ENCODE measurements around the gene IL36A.

Gene IL36A

GRCh38 chr2:113005030-113005509 lies at the start of gene IL36A:
TSS of gene IL36A (plus strand) at chr2:113005459. CDS start at chr2:113005872, 413 bp downstream.
- Histone ChIP-seq H3K4me1 (ENCODE audit: insufficient read depth, low read length) (no peaks in the 10 kb centered on the region), H3K9me3 (ENCODE audit: low read length) (peaks cover 2% of the 10 kb centered on the region), H2AFZ (ENCODE audit: low read depth, low read length) (no peak within 1 kb of the TSS), H3K4me3 (ENCODE audit: low read length) (no peak within 1 kb of the TSS), H3K27me3 (ENCODE audit: insufficient read depth, low read length) (peaks cover 4% of the 10 kb centered on the region), H3K36me3 (ENCODE audit: insufficient read depth, low read length) (no peaks in the 10 kb centered on the region)

GRCh38 chr2:112957511-112957910 lies 47.7 kb upstream of the IL36A start:
- Histone ChIP-seq H2AFZ (ENCODE audit: low read depth, low read length) (no peak overlapping the region), H3K36me3 (ENCODE audit: insufficient read depth, low read length) (no peaks in the 10 kb centered on the region), H3K9me3 (ENCODE audit: low read length) (no peaks in the 10 kb centered on the region), H3K27me3 (ENCODE audit: insufficient read depth, low read length) (no peaks in the 10 kb centered on the region), H3K4me1 (ENCODE audit: insufficient read depth, low read length) (no peaks in the 10 kb centered on the region), H3K4me3 (ENCODE audit: low read length) (no peak overlapping the region)

GRCh38 chr2:112958428-112959108 lies 46.7 kb upstream of the IL36A start:
- Histone ChIP-seq H3K36me3 (ENCODE audit: insufficient read depth, low read length) (no peaks in the 10 kb centered on the region), H3K27me3 (ENCODE audit: insufficient read depth, low read length) (no peaks in the 10 kb centered on the region), H3K9me3 (ENCODE audit: low read length) (no peaks in the 10 kb centered on the region), H2AFZ (ENCODE audit: low read depth, low read length) (no peak overlapping the region), H3K4me1 (ENCODE audit: insufficient read depth, low read length) (no peaks in the 10 kb centered on the region), H3K4me3 (ENCODE audit: low read length) (no peak overlapping the region)

- H3K27me3 ChIP-seq (ENCODE audit: insufficient read depth, low read length): no peaks in the 10 kb centered on the region
- no peak overlapping the region for H3K4me3 ChIP-seq (ENCODE audit: low read length)
- H3K4me1 ChIP-seq (ENCODE audit: insufficient read depth, low read length): no peaks in the 10 kb centered on the region
- H2AFZ ChIP-seq (ENCODE audit: low read depth, low read length): no peak overlapping the region
- no peaks in the 10 kb centered on the region for H3K36me3 ChIP-seq (ENCODE audit: insufficient read depth, low read length)
- no peaks in the 10 kb centered on the region for H3K9me3 ChIP-seq (ENCODE audit: low read length)
Observed at GRCh38 chr2:112959109-112959812, 46.0 kb upstream of the IL36A start.

- Histone ChIP-seq H3K4me1 (ENCODE audit: insufficient read depth, low read length) (no peaks in the 10 kb centered on the region), H3K27me3 (ENCODE audit: insufficient read depth, low read length) (no peaks in the 10 kb centered on the region), H3K36me3 (ENCODE audit: insufficient read depth, low read length) (no peaks in the 10 kb centered on the region), H3K9me3 (ENCODE audit: low read length) (no peaks in the 10 kb centered on the region), H2AFZ (ENCODE audit: low read depth, low read length) (no peak overlapping the region), H3K4me3 (ENCODE audit: low read length) (no peak overlapping the region)
Observed at GRCh38 chr2:112960230-112960825, 44.9 kb upstream of the IL36A start.

GRCh38 chr2:112962308-112963175 lies 42.7 kb upstream of the IL36A start:
- H3K9me3 ChIP-seq (ENCODE audit: low read length): no peaks in the 10 kb centered on the region
- no peak overlapping the region for H3K4me3 ChIP-seq (ENCODE audit: low read length)
- no peaks in the 10 kb centered on the region for H3K36me3 ChIP-seq (ENCODE audit: insufficient read depth, low read length)
- H3K27me3 ChIP-seq (ENCODE audit: insufficient read depth, low read length): no peaks in the 10 kb centered on the region
- no peak overlapping the region for H2AFZ ChIP-seq (ENCODE audit: low read depth, low read length)
- no peaks in the 10 kb centered on the region for H3K4me1 ChIP-seq (ENCODE audit: insufficient read depth, low read length)

- no peaks in the 10 kb centered on the region for H3K9me3 ChIP-seq (ENCODE audit: low read length)
- H3K36me3 ChIP-seq (ENCODE audit: insufficient read depth, low read length): no peaks in the 10 kb centered on the region
- H2AFZ ChIP-seq (ENCODE audit: low read depth, low read length): no peak overlapping the region
- no peaks in the 10 kb centered on the region for H3K4me1 ChIP-seq (ENCODE audit: insufficient read depth, low read length)
- peaks cover 3% of the 10 kb centered on the region for H3K27me3 ChIP-seq (ENCODE audit: insufficient read depth, low read length)
- H3K4me3 ChIP-seq (ENCODE audit: low read length): no peak overlapping the region
Observed at GRCh38 chr2:112967023-112967422, 38.2 kb upstream of the IL36A start.

- Histone ChIP-seq H3K27me3 (ENCODE audit: insufficient read depth, low read length) (peaks cover 3% of the 10 kb centered on the region), H3K4me1 (ENCODE audit: insufficient read depth, low read length) (no peaks in the 10 kb centered on the region), H3K36me3 (ENCODE audit: insufficient read depth, low read length) (no peaks in the 10 kb centered on the region), H2AFZ (ENCODE audit: low read depth, low read length) (no peak overlapping the region), H3K4me3 (ENCODE audit: low read length) (no peak overlapping the region), H3K9me3 (ENCODE audit: low read length) (no peaks in the 10 kb centered on the region)
Observed at GRCh38 chr2:112972423-112973086, 32.7 kb upstream of the IL36A start.

GRCh38 chr2:112973156-112973555 lies 32.1 kb upstream of the IL36A start:
- Histone ChIP-seq H3K27me3 (ENCODE audit: insufficient read depth, low read length) (peaks cover 3% of the 10 kb centered on the region), H3K36me3 (ENCODE audit: insufficient read depth, low read length) (no peaks in the 10 kb centered on the region), H3K4me1 (ENCODE audit: insufficient read depth, low read length) (no peaks in the 10 kb centered on the region), H2AFZ (ENCODE audit: low read depth, low read length) (no peak overlapping the region), H3K9me3 (ENCODE audit: low read length) (no peaks in the 10 kb centered on the region), H3K4me3 (ENCODE audit: low read length) (no peak overlapping the region)

GRCh38 chr2:112977559-112978056 lies 27.7 kb upstream of the IL36A start, which contains the start of gene IL36G:
TSS of gene IL36G (plus strand) at chr2:112978006. CDS start at chr2:112978639, 633 bp downstream.
- no peaks in the 10 kb centered on the region for H3K36me3 ChIP-seq (ENCODE audit: insufficient read depth, low read length)
- H3K4me3 ChIP-seq (ENCODE audit: low read length): no peak within 1 kb of the TSS
- H3K9me3 ChIP-seq (ENCODE audit: low read length): no peaks in the 10 kb centered on the region
- no peaks in the 10 kb centered on the region for H3K4me1 ChIP-seq (ENCODE audit: insufficient read depth, low read length)
- peaks cover 14% of the 10 kb centered on the region for H3K27me3 ChIP-seq (ENCODE audit: insufficient read depth, low read length)
- H2AFZ ChIP-seq (ENCODE audit: low read depth, low read length): no peak within 1 kb of the TSS

GRCh38 chr2:112979731-112980130 lies 25.5 kb upstream of the IL36A start:
- no peak overlapping the region for H3K4me3 ChIP-seq (ENCODE audit: low read length)
- H3K4me1 ChIP-seq (ENCODE audit: insufficient read depth, low read length): no peaks in the 10 kb centered on the region
- H3K9me3 ChIP-seq (ENCODE audit: low read length): no peaks in the 10 kb centered on the region
- H3K36me3 ChIP-seq (ENCODE audit: insufficient read depth, low read length): no peaks in the 10 kb centered on the region
- H2AFZ ChIP-seq (ENCODE audit: low read depth, low read length): no peak overlapping the region
- peaks cover 16% of the 10 kb centered on the region for H3K27me3 ChIP-seq (ENCODE audit: insufficient read depth, low read length)

- Histone ChIP-seq H3K27me3 (ENCODE audit: insufficient read depth, low read length) (peaks cover 16% of the 10 kb centered on the region), H2AFZ (ENCODE audit: low read depth, low read length) (no peak overlapping the region), H3K9me3 (ENCODE audit: low read length) (no peaks in the 10 kb centered on the region), H3K4me3 (ENCODE audit: low read length) (no peak overlapping the region), H3K4me1 (ENCODE audit: insufficient read depth, low read length) (no peaks in the 10 kb centered on the region), H3K36me3 (ENCODE audit: insufficient read depth, low read length) (no peaks in the 10 kb centered on the region)
Observed at GRCh38 chr2:112980537-112980936, 24.7 kb upstream of the IL36A start.
